ENCODE data around the gene SH3TC2. TPM values are rescaled to one million over a fixed set of nuclear protein-coding genes. Genes with fewer than 3 reads are reported as not detected.

Gene SH3TC2
- total RNA-seq, 1 donor from 2014 or later, result 0.13 TPM

DNA sequence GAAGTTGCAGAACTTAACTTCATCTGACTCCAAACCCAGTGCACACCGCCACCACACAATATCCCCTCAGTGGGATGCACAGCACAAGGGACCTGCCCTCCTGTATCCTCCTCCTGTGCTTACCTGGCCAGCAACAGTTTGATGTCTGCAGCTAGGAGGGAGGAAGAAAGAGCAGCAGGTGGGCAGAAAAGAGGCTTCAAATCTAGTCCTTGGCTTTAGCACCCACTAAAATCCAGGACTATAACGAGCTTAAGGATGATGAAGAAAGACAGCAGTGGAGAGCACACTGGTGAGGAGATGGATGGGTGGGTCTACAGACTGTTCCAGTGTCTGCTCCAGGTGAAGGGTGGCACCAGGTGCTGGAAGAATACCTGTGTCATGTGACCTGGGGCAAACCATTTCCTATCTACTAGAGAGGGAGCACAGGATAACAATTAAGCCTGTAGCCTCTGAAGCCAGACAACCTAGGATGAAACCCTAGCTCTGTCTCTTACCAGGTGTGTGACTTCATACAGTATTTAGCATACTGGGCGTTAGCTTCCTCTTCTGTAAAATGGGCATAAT lies 100.0 kb downstream of the SH3TC2 start:
- H3K4me3 Mint-ChIP-seq (ENCODE audit: unreplicated experiment), result no peak overlapping the region
- peaks cover 7% of the 10 kb centered on the region for H3K27me3 Mint-ChIP-seq (ENCODE audit: unreplicated experiment)
- no peak for TF ChIP-seq CTCF (IDR thresholded peaks at IDR 0.05; ENCODE audit: unreplicated experiment)
- H3K4me1 Mint-ChIP-seq (ENCODE audit: unreplicated experiment), result no peaks in the 10 kb centered on the region
- no peak for DNase-seq (ENCODE audit: low spot score)
- no peaks in the 10 kb centered on the region for H3K9me3 Mint-ChIP-seq (ENCODE audit: unreplicated experiment)
- H3K27ac Mint-ChIP-seq (ENCODE audit: unreplicated experiment), result no peak overlapping the region
- H3K36me3 Mint-ChIP-seq (ENCODE audit: low read depth, unreplicated experiment), result no peaks in the 10 kb centered on the region

DNA sequence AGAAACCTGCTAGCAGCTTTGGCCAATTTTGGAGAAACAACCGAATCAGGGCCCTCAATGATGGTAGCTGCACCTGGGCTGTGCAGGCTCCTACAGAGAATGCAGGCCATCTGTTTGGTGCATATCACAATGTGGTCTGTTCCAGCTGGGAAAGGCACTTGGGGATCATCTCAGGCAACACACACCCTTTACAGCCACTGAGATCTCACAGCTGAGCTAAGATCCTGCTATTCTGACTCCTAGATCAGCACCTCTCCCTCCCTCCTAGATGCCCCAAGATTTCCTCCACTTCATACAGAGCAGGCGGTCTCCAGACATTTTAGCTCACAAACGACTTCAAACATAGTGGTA lies 100.7 kb downstream of the SH3TC2 start:
- H3K27ac Mint-ChIP-seq (ENCODE audit: unreplicated experiment), result no peak overlapping the region
- peaks cover 9% of the 10 kb centered on the region for H3K27me3 Mint-ChIP-seq (ENCODE audit: unreplicated experiment)
- no peak for TF ChIP-seq CTCF (IDR thresholded peaks at IDR 0.05; ENCODE audit: unreplicated experiment)
- no peak for DNase-seq (ENCODE audit: low spot score)
- no peaks in the 10 kb centered on the region for H3K9me3 Mint-ChIP-seq (ENCODE audit: unreplicated experiment)
- no peaks in the 10 kb centered on the region for H3K36me3 Mint-ChIP-seq (ENCODE audit: low read depth, unreplicated experiment)
- no peaks in the 10 kb centered on the region for H3K4me1 Mint-ChIP-seq (ENCODE audit: unreplicated experiment)
- no peak overlapping the region for H3K4me3 Mint-ChIP-seq (ENCODE audit: unreplicated experiment)

DNA sequence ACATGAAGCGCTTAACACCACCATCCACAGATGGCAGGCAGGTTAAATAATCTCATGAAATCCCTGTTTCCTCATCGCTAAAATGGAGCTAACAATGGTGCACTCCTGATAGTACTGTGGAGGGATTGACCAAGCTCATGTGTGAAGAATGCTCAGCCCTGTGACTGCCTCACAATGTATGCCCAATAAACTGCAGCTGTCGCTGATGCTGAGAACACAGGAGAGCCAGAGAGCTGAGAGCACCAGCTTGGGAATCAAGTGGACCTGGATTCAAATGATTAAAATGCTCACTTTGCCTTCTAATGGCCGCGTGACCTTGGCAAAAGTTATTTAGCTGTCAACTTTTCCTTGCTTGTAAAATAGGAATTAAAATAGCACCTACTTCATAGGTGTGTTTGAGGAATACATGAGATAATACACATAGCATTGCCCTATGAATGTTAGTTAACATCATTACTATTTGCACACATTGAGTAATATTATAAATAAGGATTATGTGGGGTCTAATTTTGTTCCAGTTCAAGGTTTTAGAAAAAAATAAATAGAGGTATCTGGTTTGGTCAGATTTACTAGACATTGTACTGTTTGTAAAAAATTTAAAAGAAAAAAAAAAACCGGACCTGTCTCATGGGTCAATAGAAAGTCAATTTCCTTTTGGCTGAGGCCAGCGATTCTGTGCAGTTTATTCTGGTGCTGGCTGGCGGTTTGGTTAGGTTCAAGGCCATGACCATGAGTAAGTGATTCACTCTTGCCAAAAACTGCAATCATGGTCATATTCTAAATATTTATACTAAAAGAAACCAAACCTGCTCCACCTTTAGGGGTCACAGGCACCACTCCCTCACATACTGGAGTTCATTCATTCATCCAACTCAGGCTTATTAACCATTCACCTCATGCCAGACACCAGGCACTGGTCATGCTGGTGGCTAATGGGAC lies 101.3 kb downstream of the SH3TC2 start:
- peaks cover 9% of the 10 kb centered on the region for H3K27me3 Mint-ChIP-seq (ENCODE audit: unreplicated experiment)
- H3K4me1 Mint-ChIP-seq (ENCODE audit: unreplicated experiment), result no peaks in the 10 kb centered on the region
- DNase-seq (ENCODE audit: low spot score), result no peak
- TF ChIP-seq CTCF (IDR thresholded peaks at IDR 0.05; ENCODE audit: unreplicated experiment), result no peak
- no peak overlapping the region for H3K27ac Mint-ChIP-seq (ENCODE audit: unreplicated experiment)
- H3K4me3 Mint-ChIP-seq (ENCODE audit: unreplicated experiment), result no peak overlapping the region
- H3K9me3 Mint-ChIP-seq (ENCODE audit: unreplicated experiment), result no peaks in the 10 kb centered on the region
- no peaks in the 10 kb centered on the region for H3K36me3 Mint-ChIP-seq (ENCODE audit: low read depth, unreplicated experiment)

DNA sequence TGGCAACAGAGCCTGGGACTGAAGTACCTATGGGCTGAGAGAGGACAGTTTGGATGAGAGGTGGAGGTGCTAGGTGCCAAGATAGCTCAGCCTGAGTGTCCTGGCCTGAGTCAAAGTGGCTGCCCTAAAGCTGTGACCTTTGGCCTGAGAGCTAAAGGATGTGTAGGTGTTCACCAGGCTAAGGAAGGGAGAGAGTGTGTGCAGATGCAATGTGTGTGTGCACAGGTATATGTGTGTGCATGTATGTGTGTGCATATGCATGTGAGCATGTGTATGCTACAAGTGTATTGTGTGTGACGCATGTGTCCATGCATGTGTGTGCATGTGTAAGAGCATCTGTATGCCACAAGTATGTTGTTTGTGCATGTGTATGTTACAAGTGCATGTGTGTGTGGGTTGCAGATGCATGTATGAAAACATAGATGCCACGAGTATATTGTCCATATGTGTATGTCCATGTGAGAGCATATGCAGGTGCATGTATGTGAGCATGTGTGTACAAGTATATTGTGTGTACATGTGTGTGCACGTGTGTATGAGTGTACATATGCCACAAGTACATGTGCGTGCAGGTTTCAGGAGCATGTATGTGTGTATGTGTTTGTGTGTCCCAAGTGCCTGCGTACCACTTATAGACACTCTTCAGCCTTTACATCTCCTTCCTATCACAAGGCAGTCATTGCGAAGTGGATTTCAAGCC lies 102.6 kb downstream of the SH3TC2 start:
- TF ChIP-seq CTCF (IDR thresholded peaks at IDR 0.05; ENCODE audit: unreplicated experiment), result no peak
- Mint-ChIP-seq H3K4me3 (ENCODE audit: unreplicated experiment) (no peak overlapping the region), H3K36me3 (ENCODE audit: low read depth, unreplicated experiment) (no peaks in the 10 kb centered on the region), H3K9me3 (ENCODE audit: unreplicated experiment) (no peaks in the 10 kb centered on the region), H3K27me3 (ENCODE audit: unreplicated experiment) (peaks cover 9% of the 10 kb centered on the region), H3K27ac (ENCODE audit: unreplicated experiment) (no peak overlapping the region), H3K4me1 (ENCODE audit: unreplicated experiment) (no peaks in the 10 kb centered on the region)
- DNase-seq (ENCODE audit: low spot score), result no peak
